HG03139 (cell line): ENCODE data around the gene FCER1A.

Experiments
- ATAC-seq: cut with Tn5 transposase; IDR thresholded peaks from one replicate; pipeline ENCODE4 v1.9.1; 2021; ENCODE audit not compliant: unreplicated experiment

Gene FCER1A

DNA sequence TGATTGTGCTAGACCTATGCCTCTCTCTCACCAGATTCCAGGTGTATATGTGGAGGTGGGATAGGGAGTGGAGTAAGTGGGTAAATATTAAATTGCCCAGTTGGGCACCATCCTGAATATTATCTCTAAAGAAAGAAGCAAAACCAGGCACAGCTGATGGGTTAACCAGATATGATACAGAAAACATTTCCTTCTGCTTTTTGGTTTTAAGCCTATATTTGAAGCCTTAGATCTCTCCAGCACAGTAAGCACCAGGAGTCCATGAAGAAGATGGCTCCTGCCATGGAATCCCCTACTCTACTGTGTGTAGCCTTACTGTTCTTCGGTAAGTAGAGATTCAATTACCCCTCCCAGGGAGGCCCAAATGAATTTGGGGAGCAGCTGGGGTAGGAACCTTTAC lies at the start of gene FCER1A:
TSS of gene FCER1A (plus strand) at position 242 of the 400 bp plus-strand sequence. CDS start at position 271, 29 bp downstream.
- ATAC-seq = no peak

DNA sequence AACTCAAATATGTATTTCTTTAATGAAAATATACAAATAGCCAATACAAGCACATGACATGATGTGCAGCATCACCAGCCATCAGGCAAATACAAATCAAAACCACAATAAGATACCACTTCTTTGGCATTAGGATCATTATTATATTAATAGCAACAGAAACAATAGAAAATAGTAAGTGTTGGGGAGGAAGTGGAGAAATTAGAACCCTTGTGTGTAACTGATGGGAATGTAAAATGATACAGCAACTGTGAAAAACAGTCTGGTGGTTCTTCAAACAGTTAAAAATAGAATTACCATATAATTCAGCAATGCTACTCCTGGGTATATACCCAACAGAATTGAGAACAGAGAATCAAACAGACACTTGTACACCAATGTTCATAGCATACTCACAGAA lies 40.8 kb upstream of the FCER1A start:
- no peak for ATAC-seq

DNA sequence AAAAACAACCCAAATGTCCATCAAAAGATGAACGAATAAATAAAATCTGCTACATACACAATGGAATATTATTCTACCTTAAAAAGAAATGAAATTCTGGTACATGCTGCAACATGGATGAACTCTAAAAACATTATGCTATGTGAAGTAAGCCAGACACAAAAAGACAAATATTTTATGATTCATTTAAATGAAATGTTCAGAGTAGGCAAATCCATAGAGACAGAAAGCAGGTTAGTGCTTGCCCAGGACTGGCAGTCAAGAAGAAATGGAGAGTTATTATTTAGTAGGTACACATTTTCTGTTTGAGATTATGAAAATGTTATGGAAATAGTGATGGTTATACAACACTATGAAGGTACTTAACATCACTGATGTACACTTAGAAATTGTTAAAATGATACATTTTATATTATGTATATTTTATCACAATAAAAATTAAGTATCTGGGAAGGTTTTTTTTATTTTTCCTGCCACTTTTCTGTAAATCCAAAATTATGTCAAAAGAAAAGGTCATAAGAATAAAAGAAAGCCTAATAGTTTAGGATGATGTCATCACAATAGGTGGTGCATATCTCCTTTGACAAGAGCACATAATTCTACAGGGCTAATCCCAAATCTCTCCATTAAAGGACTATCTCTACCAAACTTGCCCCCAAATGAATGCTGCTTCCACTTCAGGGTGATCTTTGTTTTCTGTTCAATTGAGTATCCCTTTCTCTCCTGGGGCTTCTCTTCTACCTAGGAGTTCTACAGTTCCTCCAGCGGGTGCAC lies 40.2 kb upstream of the FCER1A start:
- no peak for ATAC-seq

DNA sequence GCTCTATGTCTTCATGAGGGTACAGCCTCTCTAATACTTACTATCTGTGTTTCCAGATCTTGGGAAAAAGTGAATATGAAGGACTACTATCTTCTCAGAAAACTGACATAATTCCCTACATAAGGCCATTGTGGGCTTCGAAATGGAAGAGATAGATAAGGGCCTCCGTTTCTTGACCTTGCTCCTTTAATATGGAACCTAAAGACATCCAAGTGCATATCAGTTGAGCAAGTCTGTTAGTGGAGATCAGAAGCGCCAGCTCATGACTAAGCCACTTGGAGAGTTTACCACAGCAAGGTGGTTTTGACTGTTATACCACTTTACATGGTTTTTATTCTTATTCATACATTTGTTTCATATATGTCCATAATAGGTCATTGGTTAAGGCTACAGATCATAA lies 35.3 kb upstream of the FCER1A start:
- ATAC-seq = no peak

DNA sequence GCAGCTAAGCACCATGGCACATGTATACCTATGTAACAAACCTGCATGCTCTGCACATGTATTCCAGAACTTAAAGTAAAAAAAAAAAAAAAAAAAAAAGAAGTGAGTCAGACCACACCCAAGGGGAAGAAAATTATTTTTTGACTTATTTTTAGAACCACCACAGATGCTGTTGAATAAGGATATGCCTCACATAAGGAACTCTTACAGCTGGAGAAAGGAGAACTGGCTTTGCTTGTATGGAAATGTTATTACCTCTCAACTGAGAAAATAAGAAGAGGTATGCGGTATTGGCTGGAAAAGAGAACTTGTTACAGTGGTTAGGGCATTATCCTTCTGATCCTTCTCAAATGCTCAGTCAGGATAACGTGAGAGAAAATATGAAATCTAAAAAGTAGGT lies 27.5 kb upstream of the FCER1A start:
- ATAC-seq = no peak

DNA sequence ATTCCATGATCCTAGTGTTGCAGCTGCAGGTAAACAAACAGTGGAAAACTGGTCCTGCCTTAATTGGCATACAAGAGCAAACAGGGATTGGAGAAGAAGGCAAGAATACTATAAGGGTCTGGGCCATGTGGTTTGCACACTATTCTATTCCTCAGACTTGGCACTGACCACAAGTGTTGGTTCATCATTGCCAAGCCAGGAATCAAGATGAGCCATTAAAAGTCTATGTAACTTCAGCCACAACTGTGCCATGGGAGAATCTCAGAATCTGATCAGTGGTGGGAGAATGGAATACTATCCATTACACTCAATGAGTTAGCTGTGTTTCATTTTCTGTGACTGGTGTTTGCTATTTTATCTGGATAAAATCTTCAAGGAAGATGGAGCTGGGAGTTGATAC lies 26.2 kb upstream of the FCER1A start:
- no peak for ATAC-seq

DNA sequence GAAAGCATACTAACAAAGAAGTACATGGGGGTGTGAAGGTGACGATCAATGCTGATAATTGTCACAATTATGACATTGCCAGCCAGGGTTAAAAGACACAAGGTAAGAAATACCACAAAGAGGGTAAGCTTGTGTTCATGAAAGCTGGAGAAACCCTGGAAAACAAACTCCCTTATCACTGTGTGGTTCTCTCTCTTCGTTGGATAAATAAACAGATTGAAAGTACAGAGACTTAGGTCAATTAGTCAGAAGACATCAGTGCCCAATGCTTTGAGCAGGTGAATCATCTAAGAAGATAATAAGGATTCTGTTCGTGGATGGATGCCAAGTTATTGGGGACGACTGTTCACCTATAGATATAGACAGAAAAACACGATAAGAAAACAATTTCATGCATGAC lies 22.4 kb upstream of the FCER1A start:
- ATAC-seq = no peak

DNA sequence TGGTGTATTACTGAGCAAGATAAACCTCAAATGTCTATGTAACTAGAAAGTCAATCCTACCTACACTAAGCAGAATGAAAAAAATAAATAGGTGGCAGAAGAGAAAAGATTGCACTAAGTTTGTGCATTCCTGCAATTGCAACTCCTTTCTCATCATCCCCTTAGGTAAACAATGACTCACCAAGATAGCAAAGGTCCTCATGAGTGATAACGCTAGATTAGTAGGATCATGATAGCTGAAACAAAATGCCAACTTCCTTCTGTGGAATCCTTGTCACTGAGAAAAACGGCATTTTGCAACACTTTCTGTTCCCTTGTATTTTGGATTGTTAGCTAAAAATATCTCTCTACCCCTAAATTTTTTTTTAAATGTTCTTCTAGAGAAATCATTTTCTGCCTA lies 20.0 kb upstream of the FCER1A start:
- ATAC-seq = no peak

DNA sequence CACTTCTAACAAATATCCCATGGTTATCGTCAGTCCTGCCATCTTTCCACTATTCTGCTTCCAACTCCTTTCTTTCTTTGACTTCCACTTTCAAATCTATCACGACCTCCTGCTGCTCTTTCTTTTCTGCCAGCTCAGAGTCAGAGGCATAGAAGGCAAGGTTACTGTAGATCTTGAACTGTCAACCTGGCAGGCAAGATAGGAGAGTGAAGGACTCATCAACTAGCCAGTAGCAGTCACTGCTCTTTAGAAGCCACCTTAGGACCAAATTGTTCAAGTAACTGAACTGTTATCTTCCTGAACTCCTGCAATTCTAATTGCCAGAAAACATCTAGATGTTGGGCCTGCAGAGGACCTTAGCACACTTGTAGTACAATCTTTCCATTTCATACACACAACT lies 13.1 kb upstream of the FCER1A start:
- no peak for ATAC-seq

DNA sequence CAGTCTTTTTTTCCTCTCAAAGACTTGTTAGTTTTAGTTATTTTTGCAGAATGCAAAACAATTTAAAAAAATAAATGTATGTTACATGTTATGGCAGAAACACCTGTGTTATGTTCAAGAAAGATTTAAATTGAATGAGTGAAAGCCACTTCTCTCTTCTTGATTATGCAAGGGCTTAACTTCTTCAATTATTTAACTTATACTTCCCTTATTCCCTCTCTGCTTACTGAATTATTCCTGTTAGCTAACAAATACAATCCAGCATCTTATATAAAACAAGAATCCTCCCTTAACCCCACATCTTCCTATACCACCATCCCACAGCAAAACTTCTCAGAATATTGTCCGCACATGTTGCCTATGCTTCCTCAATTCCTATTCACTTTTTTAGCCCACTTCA lies 10.7 kb upstream of the FCER1A start:
- ATAC-seq = no peak

DNA sequence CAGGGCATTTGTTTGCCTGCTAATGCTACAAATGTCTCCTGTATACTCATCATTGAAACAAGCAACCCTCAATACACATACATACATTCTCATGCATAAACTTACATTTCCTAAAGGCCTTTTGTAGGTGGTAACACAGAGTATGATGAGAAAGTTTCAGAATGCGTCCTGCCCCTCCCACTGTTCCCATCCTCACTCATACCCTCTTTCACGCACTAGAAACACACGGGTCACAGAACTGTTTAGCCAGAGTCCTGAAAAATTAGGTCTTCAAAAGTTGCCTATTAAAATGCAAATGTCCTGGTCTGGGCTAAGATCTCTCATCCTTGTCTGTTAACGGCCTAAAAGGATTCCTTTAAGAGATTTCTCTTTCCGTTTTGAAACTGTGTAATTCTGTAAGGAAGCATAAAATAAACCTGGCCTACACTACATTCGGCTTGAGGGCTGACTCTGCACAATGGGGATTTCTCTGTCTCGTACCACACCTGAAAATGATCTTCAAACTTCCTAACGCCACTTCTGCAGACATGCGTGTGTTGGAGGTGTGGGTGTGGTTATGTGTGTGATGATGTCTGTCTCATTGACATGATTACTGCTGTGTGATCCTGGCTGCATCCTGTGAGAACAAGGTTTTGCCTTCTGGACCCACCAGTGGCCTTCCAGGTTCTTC lies 5.3 kb upstream of the FCER1A start:
- no peak for ATAC-seq

DNA sequence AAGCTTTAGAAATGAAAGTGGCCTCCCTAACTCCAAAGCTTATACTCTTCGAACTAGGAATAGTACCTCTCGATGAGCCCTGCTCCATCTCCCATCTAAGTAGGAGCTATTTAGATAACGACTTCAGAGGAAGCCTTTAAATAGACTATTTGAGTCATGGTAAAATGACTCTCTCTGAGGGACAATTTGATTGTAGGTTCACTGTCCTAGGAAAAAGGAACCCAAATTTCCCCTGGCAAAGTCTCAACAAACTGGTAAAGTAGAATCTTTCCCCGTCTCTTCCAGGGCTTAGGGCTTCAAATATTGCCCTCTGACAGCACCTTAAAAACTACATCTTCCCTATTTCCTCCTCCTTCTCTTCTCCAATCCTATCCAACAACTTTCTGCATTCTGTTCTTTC lies 2.0 kb upstream of the FCER1A start:
- no peak for ATAC-seq

DNA sequence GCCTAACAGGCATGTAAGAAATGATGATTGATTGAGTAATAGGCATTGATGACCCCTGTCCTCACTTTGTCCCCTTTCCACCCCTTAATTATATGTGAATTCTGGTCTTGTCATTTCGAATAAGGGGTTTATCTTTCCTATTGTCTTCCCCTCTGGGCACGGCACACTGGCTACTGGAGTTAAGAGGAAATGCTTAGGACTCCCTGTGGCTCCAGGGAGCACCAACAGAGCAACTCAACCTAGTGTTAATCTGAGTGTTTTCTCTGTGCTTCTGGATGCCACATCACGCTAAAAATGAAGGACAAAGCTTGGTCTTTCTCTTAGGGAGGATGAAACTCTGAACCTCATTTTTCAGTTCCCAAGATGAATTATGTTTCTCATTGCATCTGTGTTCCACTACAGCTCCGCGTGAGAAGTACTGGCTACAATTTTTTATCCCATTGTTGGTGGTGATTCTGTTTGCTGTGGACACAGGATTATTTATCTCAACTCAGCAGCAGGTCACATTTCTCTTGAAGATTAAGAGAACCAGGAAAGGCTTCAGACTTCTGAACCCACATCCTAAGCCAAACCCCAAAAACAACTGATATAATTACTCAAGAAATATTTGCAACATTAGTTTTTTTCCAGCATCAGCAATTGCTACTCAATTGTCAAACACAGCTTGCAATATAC lies 5.3 kb downstream of the FCER1A start:
- no peak for ATAC-seq

DNA sequence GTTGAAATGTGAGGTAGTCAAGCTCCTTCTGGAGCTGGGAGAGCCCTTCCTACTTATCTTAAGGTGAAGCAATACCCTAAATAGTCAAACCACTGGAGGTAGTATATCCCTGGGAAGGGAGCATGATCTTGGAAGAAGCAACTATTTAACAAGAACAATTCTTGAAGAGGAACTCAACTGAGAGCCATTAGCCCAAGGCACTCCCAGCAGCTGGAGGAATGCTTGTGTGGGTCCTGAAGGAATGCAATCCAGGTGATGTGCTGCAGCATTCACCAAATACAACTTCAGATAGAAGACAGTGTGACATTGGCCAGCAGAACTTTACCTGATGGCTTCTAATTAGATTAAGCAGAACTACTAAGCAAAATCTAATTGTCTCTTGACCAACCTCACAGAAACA lies 9.5 kb downstream of the FCER1A start:
- no peak for ATAC-seq

DNA sequence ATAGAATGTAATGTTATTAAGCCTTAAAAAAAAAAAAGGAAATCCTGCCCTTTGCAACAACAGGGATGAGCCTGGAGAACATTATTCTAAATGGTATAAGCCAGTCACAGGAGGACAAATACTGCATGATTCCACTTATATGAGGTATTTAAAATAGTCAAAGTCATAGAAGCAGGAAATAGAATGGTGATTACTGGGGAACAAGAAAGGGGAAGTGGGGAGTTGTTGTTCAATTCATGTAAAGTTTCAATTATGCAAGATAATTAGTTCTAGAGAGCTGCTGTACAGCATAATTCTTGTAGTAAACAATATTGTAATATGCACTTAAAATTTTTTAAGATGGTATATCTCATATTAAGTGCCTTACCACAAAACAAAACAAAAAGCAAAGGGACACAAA lies 13.2 kb downstream of the FCER1A start:
- no peak for ATAC-seq

DNA sequence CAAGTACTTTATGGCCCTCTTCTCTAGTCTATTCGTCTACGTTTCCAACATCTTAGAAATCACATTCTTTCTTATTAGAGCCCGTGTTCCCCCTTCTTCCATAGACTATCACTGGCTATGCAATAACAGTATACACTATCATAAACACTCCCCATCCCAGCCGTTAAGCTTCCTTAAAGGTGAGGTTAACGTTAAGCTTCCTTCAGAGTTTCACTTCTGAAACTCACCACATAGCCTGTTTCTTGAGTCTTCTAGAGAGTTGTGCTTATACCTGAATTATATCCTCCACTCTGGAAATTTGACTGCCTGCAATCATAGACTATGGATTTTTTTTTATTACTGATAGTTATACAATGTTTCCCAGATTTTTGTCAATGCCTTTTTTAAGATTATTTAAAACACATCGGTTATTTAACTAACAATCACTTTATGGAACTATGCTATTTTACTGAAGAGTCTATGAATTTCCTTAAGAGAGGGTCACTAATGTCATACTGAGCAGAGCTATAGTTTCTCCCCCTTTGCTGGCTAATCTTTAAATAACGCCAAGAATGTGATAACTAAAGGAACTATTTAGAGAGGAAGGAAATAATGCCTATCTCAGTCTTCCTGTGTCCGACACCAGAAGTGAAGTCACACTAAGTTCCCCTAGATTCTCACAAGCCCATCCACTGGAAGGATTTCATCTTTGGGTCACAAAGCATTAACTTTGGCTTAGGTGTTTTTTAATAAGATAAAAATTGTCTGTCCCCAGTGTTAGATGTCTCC lies 16.8 kb downstream of the FCER1A start:
- ATAC-seq = no peak

DNA sequence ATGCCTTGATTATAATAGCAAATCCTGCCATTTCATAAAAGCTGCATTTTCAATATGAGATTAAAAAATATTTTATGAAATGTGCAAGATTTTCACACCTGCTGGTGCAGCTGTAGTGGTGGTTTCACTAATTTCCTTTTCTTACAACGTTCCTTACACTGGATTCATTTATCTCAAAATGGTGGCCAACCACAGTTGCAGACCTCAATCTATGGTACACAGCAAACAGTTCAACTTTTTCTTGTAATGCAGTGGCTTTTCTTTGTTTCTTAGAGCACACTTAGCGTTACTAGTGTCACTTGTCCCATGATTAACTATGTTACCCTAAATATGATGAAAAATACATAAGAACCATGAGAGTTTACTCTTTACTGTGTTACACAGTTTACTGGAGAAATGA lies 32.7 kb downstream of the FCER1A start:
- no peak for ATAC-seq

DNA sequence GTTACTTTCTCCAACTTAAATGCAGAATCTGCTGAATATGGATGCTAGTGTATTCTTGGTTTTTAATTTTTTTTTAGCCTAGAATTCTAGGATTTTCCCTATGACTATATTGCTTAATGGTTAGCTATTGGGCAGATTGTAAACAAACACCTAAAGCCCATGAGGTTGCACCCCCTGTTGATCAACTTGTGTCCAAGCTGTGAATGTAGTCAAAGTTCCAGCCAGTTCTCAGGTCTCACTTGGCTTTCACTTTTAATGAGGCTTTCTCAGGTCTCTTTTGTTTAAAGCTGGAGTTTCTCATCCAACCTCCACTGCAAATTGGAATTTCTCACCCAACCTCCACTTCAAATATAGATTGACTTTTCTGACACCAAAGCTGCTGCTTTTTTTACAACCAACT lies 35.9 kb downstream of the FCER1A start:
- ATAC-seq = no peak

DNA sequence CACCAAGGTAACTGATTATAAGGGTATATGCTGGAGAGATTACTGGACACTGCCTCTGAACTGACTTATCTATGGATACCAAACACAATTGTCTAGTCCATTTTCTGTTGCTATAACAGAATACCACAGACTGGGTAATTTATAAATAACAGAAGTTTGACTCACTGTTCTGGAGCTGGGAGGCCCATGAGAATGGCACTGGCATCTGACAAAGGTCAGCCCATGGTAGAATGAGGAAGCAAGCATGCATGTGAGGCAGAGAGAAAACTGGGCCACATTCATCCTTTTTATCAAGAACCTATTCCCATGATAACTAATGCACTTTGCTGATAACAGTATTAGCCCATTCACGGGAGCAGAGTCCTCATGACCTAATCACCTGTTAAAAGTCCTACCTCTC lies 37.4 kb downstream of the FCER1A start:
- ATAC-seq = no peak

DNA sequence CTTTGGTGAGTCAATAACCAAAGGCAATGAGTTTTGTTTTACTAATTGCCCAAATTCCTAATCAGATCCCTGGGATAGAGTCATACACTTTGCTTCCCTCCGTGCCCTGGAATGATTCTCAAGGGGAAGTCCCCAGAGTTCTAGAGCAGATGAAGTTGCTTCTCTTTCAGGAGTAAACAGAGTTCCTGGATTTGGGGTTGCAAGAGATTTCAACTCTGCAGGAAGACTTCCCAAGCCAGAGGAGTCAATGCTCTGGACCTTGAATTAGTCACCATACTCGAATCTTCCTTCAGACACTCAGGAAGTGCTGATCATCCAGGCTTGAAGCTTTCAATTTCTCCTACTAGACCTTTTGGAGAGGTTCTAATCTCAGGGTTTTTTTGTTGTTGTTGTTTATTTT lies 39.6 kb downstream of the FCER1A start:
- ATAC-seq = no peak

DNA sequence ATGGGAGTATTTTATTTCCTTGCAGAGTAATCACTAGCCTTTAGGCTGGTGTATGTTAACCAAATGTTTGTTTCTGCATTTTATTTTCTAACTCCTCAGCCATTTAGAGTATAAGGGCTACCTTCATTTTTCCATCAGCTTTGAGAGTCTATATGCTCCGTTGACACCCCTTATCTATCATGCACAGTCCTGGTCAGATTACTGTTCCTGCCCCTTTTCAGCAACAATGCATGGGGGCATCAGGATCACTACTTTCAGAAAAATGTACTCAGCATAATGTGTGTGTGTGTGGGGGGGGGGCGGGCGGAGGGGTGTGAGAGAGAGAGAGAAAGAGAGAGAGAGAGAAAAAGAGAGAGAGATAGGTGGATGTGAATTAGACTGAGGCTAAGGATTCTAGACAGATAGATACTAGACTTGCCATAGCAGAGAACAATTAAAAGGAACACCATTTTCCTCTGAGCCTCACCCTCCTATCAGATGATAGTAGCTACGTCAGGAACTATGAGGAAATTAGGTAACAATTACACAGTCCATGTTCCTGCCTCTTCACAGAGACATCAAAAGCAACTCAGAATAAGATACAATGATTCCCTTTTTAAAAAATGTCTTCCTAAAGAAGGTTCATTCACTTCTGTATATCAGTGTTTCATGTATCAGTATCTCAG lies 40.8 kb downstream of the FCER1A start:
- no peak for ATAC-seq
